Astrocyte (in vitro differentiated cells and primary cell): ENCODE data around the gene TBX6. TPM values are rescaled to one million over a fixed set of nuclear protein-coding genes. Genes with fewer than 3 reads are reported as not detected.
A peak's percentile ranks its signal among the peaks of the same experiment; 100 is the strongest.

ENCODE experiments used
- DNase-seq: peaks from one replicate; pipeline ENCODE4 v3.0.0-alpha.2; 2010; ENCODE audit warnings: low read depth
- FAIRE-seq: peaks from 2 replicates; lab custom pipeline; 2011; peaks lifted over from hg19 to GRCh38; lab: Jason Lieb, UNC
- H2AFZ ChIP-seq: 2 replicates; pipeline ENCODE4 v1.6.0; 2012; ENCODE audit warnings: low read depth, low read length, inconsistent platforms
- H3K27ac ChIP-seq: 2 replicates; pipeline ENCODE4 v1.5.1; 2011; ENCODE audit warnings: low read depth, low read length, inconsistent platforms
- H3K27me3 ChIP-seq: 2 replicates; pipeline ENCODE4 v1.6.0; 2011; ENCODE audit warnings: low read length, inconsistent platforms; ENCODE audit not compliant: insufficient read depth
- H3K36me3 ChIP-seq: 2 replicates; pipeline ENCODE4 v1.5.1; 2011; ENCODE audit warnings: low read length, inconsistent platforms; ENCODE audit not compliant: insufficient read depth
- H3K4me1 ChIP-seq: 2 replicates; pipeline ENCODE4 v1.5.1; 2011; ENCODE audit warnings: low read length, inconsistent platforms; ENCODE audit not compliant: insufficient read depth
- H3K4me2 ChIP-seq: 2 replicates; pipeline ENCODE4 v1.6.0; 2012; ENCODE audit warnings: low read length, inconsistent platforms
- H3K4me3 ChIP-seq: 2 replicates; pipeline ENCODE4 v1.5.1; 2011; ENCODE audit warnings: low read depth, mild to moderate bottlenecking, low read length, inconsistent platforms; ENCODE audit not compliant: insufficient read depth
- H3K79me2 ChIP-seq: 2 replicates; pipeline ENCODE4 v1.6.0; 2012; ENCODE audit warnings: mild to moderate bottlenecking, low read length, inconsistent platforms; ENCODE audit not compliant: insufficient read depth
- H3K9ac ChIP-seq: 2 replicates; pipeline ENCODE4 v1.6.0; 2012; ENCODE audit warnings: mild to moderate bottlenecking, low read length, inconsistent platforms
- H3K9me3 ChIP-seq: 2 replicates; pipeline ENCODE4 v1.5.1; 2012; ENCODE audit warnings: low read depth, mild to moderate bottlenecking, low read length, inconsistent platforms; ENCODE audit not compliant: insufficient read depth
- H4K20me1 ChIP-seq: 2 replicates; pipeline ENCODE4 v1.6.0; 2012; ENCODE audit warnings: low read length, inconsistent platforms; ENCODE audit not compliant: insufficient read depth
- H3K27ac Mint-ChIP-seq: one replicate; pipeline ENCODE4 v1.8.0; 2021; ENCODE audit warnings: mild to moderate bottlenecking, mixed read lengths; ENCODE audit not compliant: unreplicated experiment
- H3K27me3 Mint-ChIP-seq: one replicate; pipeline ENCODE4 v1.8.0; 2021; ENCODE audit warnings: low read depth, mixed read lengths; ENCODE audit not compliant: unreplicated experiment
- H3K36me3 Mint-ChIP-seq: one replicate; pipeline ENCODE4 v1.8.0; 2021; ENCODE audit warnings: low read depth, mixed read lengths; ENCODE audit not compliant: unreplicated experiment
- H3K4me1 Mint-ChIP-seq: one replicate; pipeline ENCODE4 v1.8.0; 2021; ENCODE audit warnings: low read depth, mixed read lengths; ENCODE audit not compliant: unreplicated experiment
- H3K4me3 Mint-ChIP-seq: one replicate; pipeline ENCODE4 v1.8.0; 2021; ENCODE audit warnings: mild to moderate bottlenecking, moderate library complexity, mixed read lengths; ENCODE audit not compliant: unreplicated experiment
- H3K9me3 Mint-ChIP-seq: one replicate; pipeline ENCODE4 v1.8.0; 2021; ENCODE audit warnings: mild to moderate bottlenecking, mixed read lengths; ENCODE audit not compliant: unreplicated experiment
- EZH2 ChIP-seq: IDR thresholded peaks from 2 replicates; pipeline ENCODE4 v1.6.1; 2012; ENCODE audit warnings: mild to moderate bottlenecking, low read length, inconsistent platforms; ENCODE audit not compliant: insufficient read depth
- total RNA-seq: library from RNA; stranded (reverse); gene quantifications from 2 replicates; pipeline ENCODE4 v1.2.1, GENCODE V29; 2021
- TF ChIP-seq, protein P1 (sequence below): IDR thresholded peaks from 2 replicates; pipeline ENCODE4 v1.5.1; 2011; ENCODE audit warnings: low read depth, mild to moderate bottlenecking, inconsistent platforms, low read length, moderate library complexity; ENCODE audit not compliant: insufficient read depth

The TBX6 gene
- total RNA-seq, 1 donor from 2014 or later, result 0.27 TPM

DNA sequence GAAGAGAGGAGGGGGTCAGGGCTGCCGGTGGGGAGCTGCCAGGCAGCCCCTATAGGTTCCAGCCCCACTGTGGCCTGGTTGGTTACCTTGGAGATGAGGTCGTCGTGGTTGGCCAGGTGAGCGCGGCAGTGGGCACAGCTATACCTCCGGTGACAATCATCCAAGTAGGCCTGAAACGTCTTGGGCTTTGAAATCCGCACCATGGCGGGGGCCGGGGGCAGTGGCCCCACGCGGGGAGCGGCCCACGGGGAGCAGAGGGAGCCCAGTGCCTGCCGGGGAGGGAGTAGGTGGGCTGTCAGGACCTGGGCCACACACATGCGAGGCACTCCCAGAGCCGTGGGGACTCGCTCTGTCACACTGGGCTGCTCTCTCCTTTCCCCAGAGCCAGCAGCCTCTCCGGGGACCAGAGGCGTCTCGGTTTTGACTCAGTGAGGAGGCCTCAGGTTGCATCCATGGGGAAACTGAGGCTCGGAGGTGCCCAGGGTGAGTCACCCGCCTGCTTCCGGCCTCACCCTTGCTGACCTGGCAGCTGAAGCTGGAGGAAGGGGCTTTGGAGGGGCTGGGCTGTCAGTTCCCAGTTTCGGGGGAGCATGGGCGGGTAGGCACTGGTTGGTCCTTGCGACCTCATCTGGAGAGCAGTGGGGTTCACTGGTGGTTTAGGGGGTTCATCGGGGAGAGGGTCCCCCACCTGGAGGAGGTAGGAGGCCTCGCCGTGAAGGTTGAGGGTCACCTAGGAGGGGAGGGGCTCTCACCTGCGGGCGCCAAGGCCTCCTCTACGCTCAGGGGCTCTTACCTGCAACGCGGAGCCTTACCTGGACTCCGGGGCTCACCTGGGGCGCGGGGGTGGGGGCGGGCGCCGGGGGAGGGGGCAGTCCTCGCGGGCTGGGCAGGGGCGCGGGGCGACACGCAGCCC lies 3.7 kb upstream of the TBX6 start:
- DNase-seq, result no peak
- no peak for TF ChIP-seq EZH2
- TF ChIP-seq, protein P1, sequence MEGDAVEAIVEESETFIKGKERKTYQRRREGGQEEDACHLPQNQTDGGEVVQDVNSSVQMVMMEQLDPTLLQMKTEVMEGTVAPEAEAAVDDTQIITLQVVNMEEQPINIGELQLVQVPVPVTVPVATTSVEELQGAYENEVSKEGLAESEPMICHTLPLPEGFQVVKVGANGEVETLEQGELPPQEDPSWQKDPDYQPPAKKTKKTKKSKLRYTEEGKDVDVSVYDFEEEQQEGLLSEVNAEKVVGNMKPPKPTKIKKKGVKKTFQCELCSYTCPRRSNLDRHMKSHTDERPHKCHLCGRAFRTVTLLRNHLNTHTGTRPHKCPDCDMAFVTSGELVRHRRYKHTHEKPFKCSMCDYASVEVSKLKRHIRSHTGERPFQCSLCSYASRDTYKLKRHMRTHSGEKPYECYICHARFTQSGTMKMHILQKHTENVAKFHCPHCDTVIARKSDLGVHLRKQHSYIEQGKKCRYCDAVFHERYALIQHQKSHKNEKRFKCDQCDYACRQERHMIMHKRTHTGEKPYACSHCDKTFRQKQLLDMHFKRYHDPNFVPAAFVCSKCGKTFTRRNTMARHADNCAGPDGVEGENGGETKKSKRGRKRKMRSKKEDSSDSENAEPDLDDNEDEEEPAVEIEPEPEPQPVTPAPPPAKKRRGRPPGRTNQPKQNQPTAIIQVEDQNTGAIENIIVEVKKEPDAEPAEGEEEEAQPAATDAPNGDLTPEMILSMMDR, result no peak
- Mint-ChIP-seq H3K4me3 (peak overlapping the region; percentile 74), H3K27me3 (no peaks in the 10 kb centered on the region), H3K36me3 (peaks cover 2% of the 10 kb centered on the region), H3K4me1 (peaks cover 3% of the 10 kb centered on the region), H3K9me3 (peaks cover 17% of the 10 kb centered on the region), H3K27ac (peak overlapping the region; percentile 26)
- Histone ChIP-seq H3K4me3 (peak overlapping the region; percentile 43), H3K4me2 (peak overlapping the region; percentile 85), H3K79me2 (peaks cover 3% of the 10 kb centered on the region), H3K36me3 (no peaks in the 10 kb centered on the region), H3K27me3 (no peaks in the 10 kb centered on the region), H3K9me3 (peaks cover 4% of the 10 kb centered on the region), H3K4me1 (peaks cover 21% of the 10 kb centered on the region), H3K27ac (no peak overlapping the region), H2AFZ (peak overlapping the region; percentile 68), H3K9ac (peak overlapping the region; percentile 69), H4K20me1 (no peaks in the 10 kb centered on the region)
- no peak for FAIRE-seq

DNA sequence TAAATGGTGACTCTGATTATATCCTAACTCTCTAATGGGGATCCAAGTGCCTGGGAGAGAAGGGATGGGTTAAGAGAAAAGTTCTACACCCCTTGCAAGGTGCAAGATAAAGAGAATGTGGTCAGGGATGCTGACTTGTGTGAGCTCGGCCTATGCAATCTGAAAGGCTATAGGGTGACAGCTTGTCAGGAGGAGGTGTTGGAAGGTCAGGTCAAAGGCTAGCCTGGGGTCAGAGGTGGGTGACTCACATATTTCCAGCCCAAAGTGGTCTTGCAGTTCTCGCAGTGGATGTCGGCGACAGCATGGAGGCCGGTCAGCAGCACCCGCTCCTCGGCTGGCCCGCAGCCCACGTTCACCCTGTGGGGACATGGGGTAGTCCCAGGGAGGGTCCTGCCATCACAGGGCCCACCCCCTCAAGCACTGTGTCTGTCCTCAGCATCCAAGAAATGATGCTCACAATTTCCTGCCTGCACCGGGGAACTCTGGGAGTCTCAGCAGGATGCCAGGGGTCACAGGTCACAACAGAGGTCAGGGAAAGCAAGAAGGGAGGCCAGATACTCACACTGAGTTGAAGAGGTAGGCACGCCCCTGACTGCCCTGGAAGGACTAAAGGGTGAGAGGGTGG lies 2.9 kb upstream of the TBX6 start:
- Mint-ChIP-seq H3K36me3 (peaks cover 2% of the 10 kb centered on the region), H3K4me3 (peak overlapping the region; percentile 69), H3K4me1 (peaks cover 11% of the 10 kb centered on the region), H3K27me3 (no peaks in the 10 kb centered on the region), H3K27ac (no peak overlapping the region), H3K9me3 (peaks cover 17% of the 10 kb centered on the region)
- Histone ChIP-seq H2AFZ (no peak overlapping the region), H3K27ac (no peak overlapping the region), H3K4me2 (peak overlapping the region; percentile 85), H3K27me3 (no peaks in the 10 kb centered on the region), H3K4me3 (no peak overlapping the region), H3K9me3 (peaks cover 4% of the 10 kb centered on the region), H3K9ac (no peak overlapping the region), H4K20me1 (no peaks in the 10 kb centered on the region), H3K36me3 (no peaks in the 10 kb centered on the region), H3K79me2 (peaks cover 3% of the 10 kb centered on the region), H3K4me1 (peaks cover 26% of the 10 kb centered on the region)
- FAIRE-seq (no peak), DNase-seq (no peak)
- TF ChIP-seq, protein P1, result no peak
- no peak for TF ChIP-seq EZH2
